Measurements from ENCODE around the gene RAB3B. TPM values are rescaled to one million over a fixed set of nuclear protein-coding genes. Genes with fewer than 3 reads are reported as not detected.

The RAB3B gene
- total RNA-seq, 1 donor from 2014 or later = not detected

DNA sequence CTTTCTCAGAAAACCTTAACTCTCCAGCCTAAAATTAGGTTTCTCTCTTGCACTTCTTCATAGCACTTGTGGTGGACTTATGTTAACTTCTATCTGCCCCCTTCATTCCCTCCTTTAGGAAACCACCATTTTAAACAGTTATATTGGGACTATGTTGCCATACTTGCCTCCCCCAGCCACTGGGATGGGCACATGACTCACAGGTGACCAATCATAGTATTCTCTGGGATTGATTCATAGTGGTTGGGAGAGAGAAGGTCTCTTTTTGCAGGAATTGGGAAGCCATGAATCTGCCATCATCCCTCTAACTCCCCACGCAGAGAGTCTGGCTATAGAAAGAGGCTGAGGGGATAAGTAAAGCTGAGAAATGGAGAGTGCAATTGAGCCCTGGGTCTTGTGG lies 61.6 kb downstream of the RAB3B start:
- DNase-seq (ENCODE audit: low spot score) = no peak
- intact Hi-C loops (cut with DNase I) = no loop called here

DNA sequence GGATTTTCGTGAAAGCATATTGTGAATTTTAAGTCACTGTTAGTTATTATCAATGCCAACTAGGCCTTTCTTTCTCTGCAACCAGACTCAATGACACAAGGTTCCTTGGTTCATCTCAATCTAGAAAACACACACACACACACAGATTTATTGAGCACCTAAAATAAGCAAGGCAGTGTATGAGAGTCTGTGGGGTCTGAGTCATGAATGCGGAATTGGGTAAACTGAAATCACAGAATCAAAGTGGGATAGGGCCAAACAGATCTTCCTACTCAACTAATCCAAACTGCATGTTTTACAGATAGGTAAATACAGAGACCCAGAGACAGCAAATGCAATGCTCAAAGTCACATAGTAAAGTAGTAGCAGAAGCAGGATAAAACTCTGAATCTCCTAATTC lies 63.5 kb downstream of the RAB3B start:
- no peak for DNase-seq (ENCODE audit: low spot score)
- intact Hi-C loops (cut with DNase I) = no loop called here

DNA sequence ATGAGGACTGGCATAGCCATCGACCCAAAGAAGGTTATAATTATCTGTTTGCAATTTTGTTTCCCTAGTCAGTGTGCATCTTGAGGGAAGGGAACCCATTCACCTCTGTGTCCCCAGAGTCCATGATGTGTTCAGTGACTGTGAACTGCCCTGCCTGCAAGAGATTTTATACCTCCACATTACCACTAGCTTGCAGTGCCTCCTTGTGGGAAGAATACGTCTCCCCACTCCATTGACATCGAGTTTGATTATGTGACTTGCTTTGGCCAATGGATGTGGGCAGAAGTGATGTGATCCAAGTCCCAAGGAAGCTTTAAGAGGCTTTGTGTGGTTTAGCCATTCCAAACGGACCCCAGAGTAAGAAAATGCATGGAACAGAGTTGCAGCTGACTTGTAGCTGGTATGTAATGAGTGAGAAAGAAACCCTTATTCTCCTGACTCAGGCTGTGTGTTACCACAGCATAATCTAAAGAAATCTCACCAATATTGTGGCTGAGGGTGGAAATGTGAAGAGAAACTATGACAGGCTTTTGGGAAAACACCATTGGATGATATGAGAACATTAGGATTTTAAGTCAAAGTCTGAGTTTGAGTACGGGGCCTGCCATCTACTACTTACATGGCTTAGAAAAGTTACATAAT lies 64.2 kb downstream of the RAB3B start:
- DNase-seq (ENCODE audit: low spot score) = no peak
- intact Hi-C loops (cut with DNase I) = no loop called here

DNA sequence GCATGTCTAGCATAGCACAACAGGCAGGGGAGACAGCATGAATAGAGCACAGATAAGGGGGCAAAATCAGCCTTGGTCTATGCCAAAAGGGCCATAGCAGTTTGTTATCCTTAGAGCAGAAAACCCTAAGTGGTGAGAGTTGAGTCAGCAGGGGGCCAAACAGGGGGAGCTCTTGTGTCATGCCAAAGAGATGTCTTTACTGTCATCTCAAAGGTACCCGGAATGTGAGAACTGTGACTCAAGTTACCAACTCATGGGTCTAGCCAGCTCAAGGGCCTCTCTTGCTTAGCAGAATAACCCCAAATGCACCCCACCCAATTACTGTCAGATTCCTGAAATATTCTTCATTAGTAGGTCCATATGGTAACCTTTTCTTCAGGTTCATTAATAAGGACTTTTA lies 66.0 kb downstream of the RAB3B start:
- intact Hi-C loops (cut with DNase I) = no loop called here
- DNase-seq (ENCODE audit: low spot score) = no peak

DNA sequence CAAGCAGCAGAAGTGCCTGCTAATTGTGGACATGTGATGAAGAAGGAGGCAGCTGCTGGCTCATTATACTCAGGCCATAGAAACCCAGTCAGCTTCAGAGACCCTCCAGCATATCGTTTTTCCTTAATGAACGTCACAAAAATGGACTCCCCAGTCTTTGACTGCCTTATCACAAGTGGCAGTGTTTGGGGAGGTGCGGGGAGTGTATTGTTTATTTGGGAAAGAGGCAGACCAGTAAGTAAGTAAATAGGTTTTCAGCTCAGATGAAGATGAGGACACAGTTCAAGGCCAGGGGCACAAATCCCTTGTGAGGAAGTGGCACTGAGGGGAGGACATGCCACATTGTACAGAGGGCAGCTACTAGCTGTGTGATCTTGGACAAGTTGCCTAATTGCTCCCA lies 68.5 kb downstream of the RAB3B start:
- intact Hi-C loops (cut with DNase I) = no loop called here
- DNase-seq (ENCODE audit: low spot score) = no peak

DNA sequence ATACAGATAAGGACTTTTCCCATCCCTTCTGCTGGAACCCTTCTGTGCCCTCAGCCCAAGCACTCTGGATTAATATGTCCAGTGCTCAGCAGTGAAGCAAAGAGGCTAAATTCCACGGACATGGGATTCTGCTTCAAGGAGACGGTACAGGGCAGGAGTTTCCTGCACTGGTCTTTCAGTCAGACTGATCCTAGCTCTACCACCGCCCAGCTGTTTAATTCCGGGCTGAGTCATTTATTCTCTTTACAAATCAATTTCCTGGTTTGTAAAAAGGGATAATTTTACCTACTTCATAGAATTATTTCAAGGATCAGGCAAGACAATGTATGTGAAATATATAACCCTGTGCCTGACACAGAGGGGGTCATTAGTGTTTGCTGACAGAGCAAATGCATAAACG lies 70.4 kb downstream of the RAB3B start:
- no peak for DNase-seq (ENCODE audit: low spot score)
- intact Hi-C loops (cut with DNase I) = no loop called here

DNA sequence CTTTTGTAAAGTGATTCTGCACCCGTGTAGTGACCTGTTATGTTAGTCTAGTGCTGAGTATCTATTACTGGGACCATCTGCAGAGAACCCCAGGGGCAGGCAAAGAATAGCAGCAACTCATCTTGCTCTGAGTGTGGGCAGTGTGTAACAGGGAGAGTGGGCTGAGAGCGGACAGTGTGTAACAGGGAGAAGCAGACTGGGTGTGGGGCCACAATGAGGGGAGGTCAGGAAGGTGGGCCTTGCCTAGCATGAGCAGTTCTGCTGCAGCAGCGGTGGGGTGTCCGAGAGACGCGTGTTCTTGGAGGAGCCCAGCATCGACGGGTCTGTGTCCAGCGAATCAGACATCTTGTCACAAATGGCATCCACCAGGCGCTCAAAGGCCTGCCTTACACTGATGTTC lies 70.8 kb downstream of the RAB3B start:
- no peak for DNase-seq (ENCODE audit: low spot score)

DNA sequence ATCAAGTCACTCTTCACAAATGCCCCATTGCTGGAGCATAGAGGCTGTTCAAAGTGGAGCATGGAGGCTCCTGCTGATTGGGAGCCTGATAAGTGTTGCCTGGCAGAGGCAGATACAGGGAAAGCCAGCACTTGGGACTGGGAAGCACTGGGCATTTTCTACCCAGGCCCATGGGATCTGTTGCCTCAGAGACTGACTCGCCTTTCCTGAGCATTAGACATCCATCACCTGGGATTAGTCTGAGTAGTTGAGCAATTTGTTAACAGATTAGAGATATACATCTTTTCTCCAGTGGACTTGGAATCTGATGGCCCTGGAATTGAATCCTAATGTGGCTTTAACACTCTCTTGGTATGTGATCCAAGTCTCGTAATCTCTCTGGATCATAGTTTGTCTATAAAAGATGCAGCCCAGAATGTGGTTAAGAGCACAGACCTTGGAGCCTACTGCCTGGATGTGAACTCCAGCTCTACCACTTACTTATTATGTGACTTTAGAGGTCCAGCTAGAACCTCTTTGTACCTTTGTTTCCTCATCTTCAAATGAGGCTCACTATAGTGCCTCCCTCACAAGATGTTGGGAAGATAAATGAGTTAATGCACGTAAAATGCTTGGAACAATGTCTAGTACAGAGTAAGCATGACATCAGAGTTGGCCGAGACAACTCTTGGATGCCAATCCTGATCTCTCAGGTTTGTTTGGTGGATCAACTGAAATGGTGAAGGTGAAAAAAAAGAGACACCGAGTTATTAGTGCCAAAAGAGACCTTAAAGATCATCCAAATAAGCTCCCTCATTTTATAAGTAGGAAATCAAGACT lies 73.7 kb downstream of the RAB3B start:
- no peak for DNase-seq (ENCODE audit: low spot score)
- intact Hi-C loops (cut with DNase I) = no loop called here

More for the DNA sequence above, 70.8 kb downstream of the RAB3B start:
- intact Hi-C loops (cut with DNase I) = no loop called here

DNA sequence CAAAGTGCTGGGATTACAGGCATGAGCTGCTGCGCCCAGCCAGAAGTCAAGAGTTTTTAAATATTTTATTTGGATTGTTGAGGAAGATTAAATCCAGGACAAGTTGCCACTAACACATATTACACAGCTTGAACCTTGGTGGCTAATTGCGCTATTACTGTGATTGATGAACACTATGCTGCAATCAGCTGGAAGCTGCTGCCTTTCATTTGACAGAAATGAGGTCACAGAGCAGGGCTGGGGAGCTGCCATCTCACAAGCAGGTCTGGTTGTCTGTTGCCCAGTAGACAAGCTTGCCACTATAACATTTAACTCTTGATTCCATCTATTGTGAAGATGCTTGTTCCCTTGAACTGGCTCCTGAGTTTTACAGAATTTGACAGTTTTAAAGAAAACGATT lies 74.5 kb downstream of the RAB3B start:
- DNase-seq (ENCODE audit: low spot score) = no peak
- intact Hi-C loops (cut with DNase I) = no loop called here

DNA sequence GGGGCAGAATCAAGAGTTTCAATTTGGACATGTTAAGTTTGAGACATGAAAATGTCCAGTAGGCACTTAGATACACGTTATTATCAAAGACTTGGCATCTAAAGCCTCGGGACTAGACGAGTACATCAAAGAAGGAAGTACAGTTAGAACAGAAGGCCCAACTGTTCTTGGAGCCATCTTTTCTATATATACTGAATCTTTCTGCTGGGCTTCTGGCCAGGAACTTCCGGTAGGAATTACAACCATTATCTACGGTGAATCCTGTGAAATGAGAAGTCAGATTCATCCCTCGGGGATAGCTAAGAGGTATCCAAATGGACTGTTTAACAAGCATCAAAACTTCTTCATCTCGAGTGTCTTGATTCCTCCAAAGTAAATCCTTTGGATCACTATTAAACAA lies 77.6 kb downstream of the RAB3B start:
- no peak for DNase-seq (ENCODE audit: low spot score)
- intact Hi-C loops (cut with DNase I) = no loop called here

DNA sequence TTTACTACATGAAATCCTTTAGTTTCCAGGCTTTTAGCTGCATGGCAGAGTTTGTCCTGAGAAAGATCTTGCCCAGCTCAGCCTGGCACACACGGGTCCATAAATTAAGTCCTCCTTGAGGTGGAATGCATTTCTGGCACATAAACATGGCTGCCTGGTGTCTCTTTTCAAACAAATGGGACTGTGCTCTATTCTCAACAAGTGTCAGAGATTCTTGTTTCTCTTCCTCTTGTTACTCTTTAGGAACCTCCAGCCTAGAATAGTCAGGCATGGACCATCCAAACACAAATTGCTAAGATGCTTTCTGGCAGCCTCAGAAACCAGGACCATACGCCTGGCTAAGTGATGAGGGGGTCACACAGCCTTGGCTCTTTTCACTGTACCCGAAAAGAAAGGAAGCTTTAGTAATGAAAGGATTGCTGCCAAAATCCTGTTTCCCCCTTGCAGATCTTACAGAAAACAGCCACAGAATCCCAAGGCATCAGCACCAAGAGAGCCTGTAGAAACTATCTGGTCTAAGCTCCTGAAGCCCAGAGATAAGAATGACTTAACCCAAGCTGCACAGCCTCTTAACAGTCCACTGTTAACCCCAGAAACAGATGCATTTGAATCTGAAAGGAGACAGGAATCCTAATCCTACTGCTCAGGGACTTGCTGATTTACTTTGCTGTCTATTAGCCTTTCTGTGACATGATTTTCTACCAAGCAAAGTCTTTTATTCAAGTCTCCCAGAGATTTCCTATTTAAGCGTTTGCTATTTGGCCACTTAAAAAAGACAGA lies 80.1 kb downstream of the RAB3B start:
- no peak for DNase-seq (ENCODE audit: low spot score)
- intact Hi-C loops (cut with DNase I) = no loop called here

DNA sequence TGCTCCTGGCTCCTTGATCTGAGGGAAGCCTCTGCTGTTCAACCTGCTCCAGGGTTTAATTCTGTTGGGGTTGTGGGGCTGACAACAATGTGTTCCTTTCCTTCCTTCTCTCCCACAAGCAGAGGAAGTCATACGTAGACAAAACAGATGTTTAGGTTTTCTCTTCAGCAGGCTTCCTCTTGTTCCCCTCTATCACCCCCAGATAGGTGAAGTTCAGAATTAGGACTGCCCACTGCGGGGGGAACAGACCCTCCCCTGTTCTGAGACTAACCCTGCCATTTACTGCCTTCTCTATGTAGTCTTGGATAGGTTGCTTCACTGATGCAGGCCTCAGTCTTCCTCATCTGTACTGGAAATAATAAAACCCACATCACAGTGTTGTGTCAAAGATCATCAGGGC lies 82.0 kb downstream of the RAB3B start:
- no peak for DNase-seq (ENCODE audit: low spot score)
- intact Hi-C loops (cut with DNase I) = no loop called here

DNA sequence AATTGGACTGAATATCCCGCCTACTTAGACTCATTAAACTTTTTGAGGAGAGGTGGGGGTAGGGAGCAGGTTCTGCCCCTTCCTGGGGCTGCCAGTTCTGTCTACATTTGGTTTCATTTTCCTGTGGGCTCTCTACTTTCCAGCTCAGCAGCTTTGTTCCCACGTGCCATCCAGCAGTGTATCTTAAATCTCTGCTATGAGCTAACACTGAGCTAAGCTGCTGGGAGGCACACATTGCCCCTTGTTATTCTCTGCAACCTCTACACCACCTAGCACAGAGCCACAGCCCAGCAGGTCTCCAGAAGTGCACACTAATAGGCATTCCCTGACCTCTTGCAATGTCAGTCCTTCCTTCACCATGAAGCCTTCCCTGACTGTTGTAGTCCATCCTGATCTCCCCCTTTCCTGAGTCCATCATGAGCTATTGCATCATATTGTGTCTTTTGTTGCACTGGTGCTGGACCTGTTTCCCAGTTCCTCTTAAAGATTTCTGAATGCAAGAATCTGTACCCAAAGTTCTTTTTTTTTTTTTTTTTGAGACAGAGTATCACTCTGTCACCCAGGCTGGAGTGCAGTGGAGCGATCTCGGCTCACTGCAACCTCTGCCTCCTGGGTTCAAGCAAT lies 83.3 kb downstream of the RAB3B start:
- intact Hi-C loops (cut with DNase I) = no loop called here
- no peak for DNase-seq (ENCODE audit: low spot score)

DNA sequence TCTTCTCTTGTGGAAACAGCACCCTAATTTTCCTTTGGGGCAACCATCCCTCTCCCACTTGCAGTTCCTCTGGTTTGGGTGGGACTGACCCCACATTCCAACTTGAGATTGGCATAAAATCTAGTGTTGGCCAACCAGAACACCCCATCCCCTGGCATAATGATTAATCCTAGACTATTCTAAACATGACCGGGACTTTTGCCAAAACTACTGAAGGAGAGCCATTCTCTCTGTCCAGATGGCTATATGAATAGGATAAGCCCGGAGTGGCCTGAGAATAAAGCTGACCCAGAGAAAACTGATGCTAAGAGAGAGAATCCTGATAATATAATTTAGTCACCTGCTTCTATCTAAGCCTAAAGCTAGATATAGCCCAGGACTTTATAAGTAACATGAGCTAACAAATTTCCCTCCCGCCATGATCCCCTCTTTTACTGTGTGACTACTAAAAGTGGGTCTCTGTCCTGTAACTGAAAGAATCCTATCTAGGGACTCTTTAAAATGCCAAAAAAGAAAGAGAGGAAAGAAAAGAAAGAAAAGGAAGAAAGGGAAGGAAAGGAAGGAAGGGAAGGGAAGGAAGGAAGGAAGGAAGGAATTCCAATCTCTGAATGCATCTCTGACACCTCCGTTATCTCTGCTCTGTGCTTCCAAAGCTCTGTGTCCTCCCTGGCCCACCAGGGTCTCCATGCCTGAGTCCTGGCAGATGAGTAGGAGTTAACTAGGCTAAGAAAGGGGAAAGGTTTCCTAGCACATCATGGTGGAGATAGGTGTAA lies 84.0 kb downstream of the RAB3B start:
- DNase-seq (ENCODE audit: low spot score) = no peak
- intact Hi-C loops (cut with DNase I) = no loop called here

DNA sequence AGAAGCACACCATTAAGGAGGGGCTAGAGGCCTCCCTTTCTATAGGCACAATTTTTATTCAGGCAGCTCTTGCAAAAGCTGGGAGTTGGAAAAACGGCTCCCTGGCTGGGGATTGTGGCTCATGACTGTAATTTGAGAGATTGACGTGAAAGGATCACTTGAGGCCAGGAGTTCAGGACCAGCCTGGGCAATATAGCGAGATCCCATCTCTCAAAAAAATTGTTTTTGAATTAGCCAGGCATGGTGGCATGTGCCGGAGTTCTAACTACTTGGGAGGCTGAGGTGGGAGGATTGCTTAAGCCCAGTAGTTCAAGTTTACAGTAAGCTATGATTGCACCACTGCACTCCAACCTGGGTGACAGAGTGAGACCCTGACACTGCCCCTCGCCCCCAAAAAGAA lies 88.0 kb downstream of the RAB3B start:
- DNase-seq (ENCODE audit: low spot score) = no peak
- intact Hi-C loops (cut with DNase I) = no loop called here

DNA sequence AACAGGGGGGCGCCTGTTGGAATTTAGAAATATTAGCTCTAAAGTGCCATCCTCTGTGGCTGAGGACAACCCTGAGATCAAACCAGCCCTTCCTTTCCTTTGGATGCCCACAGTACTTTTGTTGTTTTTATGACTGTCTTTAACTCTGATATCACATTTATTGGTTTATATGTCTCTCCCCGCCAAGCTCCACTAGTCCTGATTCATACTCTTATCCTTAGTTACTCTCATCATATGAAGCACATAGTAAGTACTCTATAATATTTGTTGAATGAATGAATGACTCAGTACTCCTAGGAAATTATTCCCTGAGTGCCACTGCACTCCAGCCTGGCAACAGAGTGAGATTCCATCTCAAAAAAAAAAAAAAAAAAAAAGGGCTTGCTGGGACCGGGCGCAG lies 89.3 kb downstream of the RAB3B start:
- DNase-seq (ENCODE audit: low spot score) = no peak
- intact Hi-C loops (cut with DNase I) = no loop called here

DNA sequence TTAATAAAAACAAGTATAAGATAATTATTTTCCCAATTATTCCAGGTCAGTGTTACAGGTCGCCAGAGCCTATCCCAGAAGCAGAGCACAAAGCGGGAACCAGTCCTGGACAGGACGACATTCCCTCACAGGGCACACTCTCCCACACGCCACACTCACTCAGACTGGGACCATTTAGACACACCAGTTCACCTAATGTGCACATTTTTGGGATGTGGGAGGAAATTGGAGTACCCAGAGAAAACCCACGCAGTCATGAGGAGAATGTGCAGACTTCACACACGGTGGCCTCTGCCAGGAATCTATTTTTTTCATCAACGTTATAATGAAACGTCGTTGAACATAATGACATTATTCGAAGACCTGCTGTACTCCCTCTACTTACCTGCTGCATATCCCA lies 91.5 kb downstream of the RAB3B start:
- intact Hi-C loops (cut with DNase I) = no loop called here

DNA sequence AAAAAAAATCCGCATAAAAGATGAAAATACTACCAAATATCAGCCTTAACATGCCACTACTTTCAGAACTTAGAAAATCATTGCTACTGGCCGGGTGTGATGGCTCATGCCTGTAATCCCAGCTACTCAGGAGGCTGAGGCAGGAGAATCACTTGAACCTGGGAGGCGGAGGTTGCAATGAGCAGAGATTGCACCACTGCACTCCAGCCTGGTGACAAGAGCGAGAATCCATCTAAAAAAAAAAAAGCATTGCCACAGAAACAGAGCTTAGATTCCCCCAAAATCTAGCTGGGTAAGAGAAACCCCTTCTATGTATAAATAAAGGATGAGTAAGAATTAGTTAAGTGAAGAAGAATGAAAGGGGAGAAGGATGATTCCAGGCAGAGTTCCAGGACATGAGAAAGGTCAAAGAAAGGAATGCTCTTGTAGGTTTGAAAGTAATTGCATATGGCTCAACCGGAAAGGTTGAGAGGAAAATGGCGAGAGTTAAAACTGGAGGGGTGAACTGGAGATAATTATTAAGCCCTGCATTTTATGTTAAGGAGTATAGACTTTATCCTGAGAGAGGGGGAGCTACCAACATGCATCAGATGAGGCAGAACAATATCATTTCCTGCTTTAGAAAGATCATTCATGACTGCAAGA lies 92.3 kb downstream of the RAB3B start:
- no peak for DNase-seq (ENCODE audit: low spot score)
- intact Hi-C loops (cut with DNase I) = no loop called here

More for the DNA sequence above, 91.5 kb downstream of the RAB3B start:
- DNase-seq (ENCODE audit: low spot score) = no peak

DNA sequence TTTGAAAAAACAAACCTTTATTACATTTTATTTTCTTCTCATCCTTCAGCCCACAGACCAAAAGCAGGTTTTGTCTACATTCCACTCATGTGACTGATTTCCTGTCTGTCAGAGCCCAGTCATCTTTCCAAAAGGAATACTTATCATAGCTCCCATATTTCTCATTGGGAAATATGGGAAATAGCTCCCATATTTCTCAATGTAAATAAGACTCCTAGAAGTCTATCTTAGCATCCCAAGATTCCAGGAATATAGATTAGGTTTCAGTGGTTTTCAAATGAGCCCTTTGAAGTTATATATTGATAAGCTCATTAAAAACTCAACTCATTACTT lies 92.8 kb downstream of the RAB3B start:
- intact Hi-C loops (cut with DNase I) = loop anchor here (2.0 kb wide), 1 partner anchor 105 kb away; no protein-coding TSS in a partner anchor
- DNase-seq (ENCODE audit: low spot score) = no peak

Measured in cardiac septum (tissue), 1 donor.